NT2/D1 (cell line): ENCODE results near the gene M1AP.

Source experiments
- SUZ12 ChIP-seq: IDR thresholded peaks from 2 replicates; pipeline ENCODE4 v1.6.1; 2011; ENCODE audit not compliant: insufficient read length, insufficient read depth; ENCODE audit errors: extremely low read depth
- YY1 ChIP-seq: IDR thresholded peaks from 2 replicates; pipeline ENCODE4 v1.6.1; 2011; ENCODE audit not compliant: insufficient read length, insufficient read depth
- ZNF274 ChIP-seq: IDR thresholded peaks from 2 replicates; pipeline ENCODE4 v1.6.1; 2011; ENCODE audit warnings: mild to moderate bottlenecking, low read depth, low read length

DNA sequence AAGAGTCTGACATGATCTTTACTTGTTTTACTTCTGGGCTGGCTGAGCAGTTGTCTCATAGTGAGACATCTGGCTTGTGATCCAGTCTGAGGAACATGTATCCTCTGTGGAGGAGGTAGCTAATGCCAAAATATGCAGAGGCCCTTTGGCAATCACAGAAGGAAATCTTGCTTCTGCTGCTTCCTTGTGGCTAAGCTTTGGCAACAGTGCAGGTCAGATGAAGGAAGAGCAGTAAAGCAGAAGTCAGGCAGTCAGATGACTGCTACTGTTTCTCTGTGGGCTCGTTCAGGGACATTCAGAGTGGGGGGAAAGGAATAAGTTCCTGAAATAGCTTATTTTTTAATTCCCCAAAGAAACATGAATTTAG is 71.3 kb downstream of the M1AP start:
- no peak for TF ChIP-seq YY1
- TF ChIP-seq ZNF274, result no peak
- TF ChIP-seq SUZ12, result no peak
